GM04503 (cell line): ENCODE data around the gene STPG1.

Experiments used
- DNase-seq: peaks from one replicate; pipeline ENCODE4 v3.0.0-alpha.2; 2012; ENCODE audit warnings: low read depth

STPG1 gene

DNA sequence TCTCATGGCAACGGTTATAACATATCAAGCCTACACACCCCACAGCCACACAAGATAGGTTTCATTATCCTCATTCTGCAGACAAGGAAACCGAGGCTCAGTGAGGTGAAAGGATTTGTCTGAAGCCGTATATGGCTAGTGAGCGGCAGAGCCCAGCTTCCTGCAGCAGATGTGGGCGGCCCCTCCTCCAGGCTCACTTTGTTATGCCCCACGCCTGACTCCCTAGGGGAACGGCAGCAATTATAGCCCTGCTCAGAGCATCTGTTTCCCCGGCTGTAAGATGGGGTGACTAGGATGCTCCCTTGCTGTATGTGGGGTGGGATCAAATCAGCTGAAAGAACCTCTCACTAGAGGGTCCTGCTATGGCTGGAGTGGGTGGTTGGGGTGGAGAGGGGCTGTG lies 72.3 kb downstream of the STPG1 start:
- no peak for DNase-seq

DNA sequence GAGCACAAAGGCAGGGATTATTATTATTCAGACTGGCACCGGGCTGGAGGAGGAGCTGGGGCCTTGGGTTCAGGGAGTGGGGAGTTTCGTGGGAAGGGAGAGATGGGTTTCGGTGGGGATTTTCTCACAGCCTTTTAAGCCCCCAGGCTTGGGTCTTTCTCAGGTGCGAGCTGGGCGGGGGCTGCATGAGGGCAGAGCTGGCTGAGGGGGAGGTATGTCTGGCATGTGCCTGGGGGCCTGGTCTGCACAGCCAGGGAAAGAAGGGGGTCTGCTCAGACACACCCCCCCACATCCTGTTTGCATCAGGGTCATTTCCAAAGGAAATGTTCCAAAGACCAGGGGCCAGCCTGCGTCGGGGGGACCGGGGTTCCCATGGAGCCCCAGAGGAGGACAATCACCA lies 72.8 kb downstream of the STPG1 start:
- no peak for DNase-seq

DNA sequence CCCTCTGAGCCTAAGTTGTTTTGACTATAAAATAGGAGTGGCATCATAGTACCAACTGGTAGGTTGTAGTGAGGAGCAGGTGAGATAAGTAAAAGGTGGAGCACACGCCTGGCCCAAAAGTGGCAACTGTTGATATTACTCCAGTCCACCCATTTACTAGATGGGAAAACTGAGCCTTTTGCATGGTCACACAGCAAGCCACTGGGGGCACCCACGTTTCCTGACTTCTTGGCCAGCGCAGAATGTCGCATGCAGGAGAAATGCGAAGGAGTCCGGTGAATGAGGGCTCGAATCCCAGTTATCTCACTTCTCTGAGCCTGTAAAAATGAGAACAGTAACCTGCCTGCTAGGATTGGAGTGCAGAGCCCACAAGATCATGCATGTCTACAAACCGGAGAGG lies 73.6 kb downstream of the STPG1 start:
- DNase-seq, result no peak

DNA sequence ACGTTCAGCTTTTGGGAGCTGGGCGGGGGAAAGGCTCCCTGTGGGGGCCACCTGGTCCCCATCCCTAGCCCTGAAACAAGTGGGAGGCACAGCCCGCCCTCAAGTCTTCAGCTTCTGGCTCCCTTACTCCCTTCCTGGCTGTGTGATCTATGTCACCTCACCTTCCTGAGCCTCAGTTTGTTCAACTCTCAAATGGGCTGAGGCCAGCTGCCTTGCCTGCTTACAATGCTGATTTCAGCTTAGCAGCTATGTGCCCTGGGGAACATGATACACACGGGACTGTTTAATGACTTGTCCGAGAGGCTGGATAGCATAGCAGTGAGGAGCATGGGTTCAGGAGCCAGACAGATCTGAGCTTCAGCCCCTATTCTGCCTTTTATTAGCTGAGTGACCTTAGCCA lies 75.1 kb downstream of the STPG1 start:
- no peak for DNase-seq

DNA sequence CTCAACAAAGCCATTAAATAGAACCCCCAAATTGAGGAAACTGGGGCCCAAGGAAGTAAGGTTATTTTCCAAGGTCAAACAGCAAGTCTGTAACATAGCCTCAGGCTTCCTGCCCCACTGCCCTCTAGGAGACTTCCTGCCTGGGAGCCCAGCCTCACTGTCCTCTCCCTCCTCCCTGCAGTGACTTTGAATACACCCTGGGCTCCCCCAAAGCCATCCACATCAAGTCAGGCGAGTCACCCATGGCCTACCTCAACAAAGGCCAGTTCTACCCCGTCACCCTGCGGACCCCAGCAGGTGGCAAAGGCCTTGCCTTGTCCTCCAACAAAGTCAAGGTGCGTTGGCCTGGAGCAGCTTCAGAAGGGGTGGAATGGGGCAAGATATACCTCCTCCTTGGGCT lies 76.1 kb downstream of the STPG1 start:
- DNase-seq, result no peak

DNA sequence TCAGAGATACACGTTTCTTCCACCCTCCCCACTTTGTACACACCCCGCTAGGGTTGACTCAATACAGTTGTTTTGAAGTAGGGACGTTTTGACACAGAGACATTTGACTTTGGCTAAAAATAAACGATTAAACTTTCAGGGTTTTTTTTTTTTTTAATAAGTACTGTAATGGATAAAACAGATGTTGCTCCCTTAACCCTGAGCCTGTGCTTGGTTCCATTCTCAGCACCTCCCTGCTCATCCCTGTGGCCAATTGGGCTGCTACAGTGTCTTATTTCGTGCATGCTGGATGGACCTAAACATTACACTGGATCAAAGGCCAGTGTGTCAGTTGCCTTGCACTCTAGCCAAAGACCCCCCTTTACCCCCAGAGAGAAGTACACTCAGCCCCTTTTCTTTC lies 77.5 kb downstream of the STPG1 start:
- no peak for DNase-seq

DNA sequence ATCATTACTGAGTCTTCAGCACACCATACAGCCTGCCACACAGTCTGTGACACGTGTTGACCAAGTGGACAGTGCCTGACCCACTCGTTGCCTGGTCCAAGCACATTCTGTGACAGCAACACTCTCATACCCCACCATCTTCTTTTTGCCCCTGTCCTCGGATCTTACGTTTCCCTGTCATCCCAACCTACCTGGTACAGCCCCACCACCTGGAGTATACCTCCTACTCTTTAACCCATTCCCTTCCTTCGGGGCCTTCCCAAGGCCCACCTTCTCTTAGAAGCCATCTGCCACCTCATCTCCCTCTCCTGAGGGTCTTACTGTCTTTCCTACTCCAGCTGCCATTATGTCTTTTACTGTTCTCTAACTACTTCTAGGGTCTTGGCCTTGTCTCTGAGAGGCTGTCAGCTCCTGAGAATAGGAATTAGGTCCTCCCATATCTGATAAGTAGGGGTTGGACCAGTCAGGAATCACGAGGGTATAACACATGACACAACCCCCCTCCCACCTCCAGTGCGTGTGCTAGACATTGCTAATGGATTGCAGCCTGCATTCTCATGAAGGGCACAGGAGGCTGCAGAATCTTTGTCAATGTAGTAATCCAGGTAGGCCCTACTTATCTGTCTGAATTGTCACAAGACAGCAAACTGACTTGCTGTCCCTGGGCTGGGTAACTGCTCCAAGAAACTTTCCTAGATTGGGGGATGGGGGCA lies 81.5 kb downstream of the STPG1 start:
- DNase-seq, result no peak

DNA sequence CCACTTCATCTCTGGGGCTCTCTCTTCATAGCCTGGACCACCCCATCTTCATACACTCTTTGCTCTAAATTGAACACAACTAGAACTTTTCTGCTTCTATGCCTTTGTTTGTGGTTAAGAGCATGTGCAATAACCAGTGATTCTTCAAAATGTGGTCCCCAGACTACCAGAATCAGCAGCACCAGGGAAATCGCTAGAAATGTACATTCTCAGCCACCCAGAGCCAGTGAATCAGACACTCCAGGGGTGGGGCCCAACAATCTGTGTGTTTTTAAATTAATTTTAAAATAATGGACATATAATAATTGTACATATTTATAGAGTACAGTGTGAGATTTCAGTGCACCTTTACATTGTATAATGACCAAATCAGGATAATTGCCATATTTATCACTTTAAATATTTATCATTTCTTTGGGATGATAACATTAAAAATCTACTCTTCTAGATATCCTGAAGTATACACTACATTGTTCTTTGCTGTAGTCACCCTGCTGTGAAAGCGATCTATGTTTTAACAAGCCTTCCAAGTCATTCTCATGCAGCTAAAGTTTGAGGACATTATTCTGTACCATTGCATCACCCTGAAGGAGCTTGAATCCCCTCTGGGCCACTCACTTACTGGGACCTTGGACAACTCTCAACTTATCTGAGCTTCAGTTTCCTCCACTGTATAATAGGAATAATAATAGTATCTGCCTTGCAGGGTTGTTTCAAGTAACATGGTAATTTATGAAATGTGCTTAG lies 83.6 kb downstream of the STPG1 start:
- no peak for DNase-seq

DNA sequence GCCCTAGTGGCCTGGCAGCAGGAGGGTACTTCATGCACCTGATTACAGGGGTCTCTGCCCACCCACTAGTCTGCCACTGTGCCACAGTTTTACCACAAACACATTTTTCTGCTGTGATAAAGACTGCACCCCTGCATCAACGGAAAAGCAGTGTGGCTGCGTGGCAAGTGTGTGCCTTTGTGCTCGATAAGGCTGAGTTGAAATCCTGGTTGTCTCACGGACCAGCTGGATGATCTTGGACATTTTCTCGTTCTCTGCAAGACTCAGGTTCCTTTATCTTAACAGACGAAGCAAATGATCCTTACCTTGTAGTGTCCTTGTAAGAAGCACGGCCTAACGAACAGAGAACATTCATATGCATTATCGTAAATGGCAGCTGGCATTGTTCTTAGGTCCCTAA lies 84.3 kb downstream of the STPG1 start:
- DNase-seq, result no peak

DNA sequence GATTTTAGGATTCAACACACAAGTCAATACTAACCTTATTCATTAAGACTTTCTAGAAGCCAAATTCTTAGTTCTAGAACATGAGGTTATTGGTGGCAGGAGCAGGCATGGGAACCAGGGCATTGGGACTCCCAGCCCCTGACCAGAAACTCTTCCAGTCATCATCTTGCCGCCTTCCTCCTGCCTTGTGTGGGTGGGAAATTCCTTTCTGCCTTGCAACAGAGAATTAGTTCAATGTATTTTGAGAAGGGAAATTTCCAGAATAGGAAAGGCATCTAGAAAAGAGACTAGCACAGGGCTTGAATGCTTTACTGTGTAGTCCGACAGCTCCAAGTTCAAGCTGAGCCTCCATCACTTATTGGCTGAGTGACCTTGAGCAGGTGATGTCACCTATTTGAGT lies 85.7 kb downstream of the STPG1 start:
- DNase-seq, result no peak

DNA sequence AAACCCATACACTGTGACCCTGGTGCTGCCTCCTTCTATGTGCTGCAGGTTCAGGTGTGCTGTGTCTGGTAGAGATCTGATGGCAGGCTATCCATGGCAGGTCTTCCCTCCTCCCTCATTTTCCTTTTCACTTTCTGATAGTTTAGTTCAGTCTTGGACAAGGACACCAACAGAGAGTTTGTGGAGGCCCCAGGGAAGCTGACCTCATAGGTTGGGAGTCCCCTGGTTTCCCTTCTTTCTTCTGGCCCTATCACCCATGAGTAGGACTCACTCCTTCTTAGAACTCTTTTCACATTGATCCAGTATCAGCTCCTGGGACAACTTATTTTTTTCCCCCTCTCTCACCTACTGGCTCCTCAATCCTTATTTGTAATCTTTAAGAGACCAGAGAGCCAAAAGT lies 86.1 kb downstream of the STPG1 start:
- no peak for DNase-seq

DNA sequence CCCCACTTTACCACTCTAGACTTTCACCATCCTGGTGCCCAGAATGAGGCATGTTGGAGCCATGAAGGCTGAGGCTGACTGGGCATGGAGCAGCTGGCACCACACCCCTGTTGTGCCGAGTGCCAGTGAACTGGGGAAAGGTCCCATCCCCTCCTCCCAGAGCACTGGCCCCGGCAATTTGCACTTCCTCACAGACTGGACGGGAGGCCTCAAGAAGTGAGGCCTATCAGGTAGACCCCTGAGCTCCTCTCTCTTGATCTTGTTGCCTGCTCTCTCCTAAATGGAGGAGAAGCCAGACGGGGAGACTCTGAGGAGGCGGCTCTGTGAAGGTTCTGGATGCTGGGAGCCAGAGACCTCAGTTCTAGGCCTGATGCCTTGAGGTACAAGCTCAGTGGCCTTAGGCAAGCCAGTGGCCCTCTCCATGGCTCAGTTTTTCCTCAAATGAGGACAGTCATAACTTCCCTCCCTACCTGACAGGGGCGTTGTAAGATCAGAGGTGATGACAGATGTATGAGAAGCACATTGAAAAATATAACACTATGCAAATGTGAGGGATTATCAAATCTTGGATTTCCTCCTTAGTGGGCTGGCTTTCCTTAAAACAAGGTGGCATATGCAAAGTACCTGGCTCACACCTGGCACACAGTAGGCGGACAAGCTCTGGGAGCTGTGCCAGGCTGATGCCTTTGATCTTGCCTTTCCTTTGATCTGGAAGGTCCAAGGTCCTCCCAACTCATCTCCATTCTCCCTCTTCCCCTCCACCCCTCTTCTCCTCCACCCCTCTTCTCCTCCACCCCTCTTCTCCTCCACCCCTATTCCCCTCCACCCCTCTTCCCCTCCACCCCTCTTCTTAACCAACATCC lies 87.8 kb downstream of the STPG1 start:
- no peak for DNase-seq

DNA sequence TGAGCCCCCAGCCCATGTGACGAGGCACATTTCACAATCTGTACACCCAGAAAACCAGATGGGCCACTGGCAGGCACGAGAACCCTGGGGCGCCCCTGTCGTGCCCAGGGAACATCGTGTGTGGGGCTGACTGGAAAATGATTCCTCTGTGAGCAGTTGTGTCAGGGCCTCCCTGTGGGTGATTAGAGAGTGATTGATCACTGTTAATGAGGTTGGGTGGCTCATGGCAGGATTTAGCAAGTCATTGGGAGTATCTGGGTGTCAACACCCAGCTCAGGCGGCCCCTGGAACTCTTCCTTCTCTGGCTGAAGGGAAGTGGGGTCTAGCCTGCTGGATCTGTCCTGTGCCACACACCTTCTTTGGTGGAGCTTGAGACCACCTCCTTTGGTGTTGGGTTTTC lies 88.7 kb downstream of the STPG1 start:
- DNase-seq, result no peak

DNA sequence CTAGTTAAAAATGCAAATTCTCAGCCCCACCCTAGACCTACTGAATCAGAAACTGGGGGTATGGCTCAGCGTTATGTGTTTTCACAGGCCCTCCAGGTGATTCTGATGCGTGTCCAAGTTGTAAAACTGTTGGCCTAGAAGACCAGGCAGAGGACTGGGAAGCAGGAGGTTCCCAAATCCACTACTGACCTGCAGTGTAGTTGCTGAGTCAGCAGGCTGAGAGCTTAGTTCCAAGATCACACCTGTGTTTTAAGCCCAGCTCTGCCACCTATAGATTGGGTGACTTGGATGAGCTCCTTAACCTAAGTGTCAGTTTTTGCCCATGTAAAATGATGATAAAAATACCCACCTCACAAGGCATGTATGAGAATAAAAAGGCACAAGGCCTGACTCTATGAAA lies 90.3 kb downstream of the STPG1 start:
- no peak for DNase-seq

DNA sequence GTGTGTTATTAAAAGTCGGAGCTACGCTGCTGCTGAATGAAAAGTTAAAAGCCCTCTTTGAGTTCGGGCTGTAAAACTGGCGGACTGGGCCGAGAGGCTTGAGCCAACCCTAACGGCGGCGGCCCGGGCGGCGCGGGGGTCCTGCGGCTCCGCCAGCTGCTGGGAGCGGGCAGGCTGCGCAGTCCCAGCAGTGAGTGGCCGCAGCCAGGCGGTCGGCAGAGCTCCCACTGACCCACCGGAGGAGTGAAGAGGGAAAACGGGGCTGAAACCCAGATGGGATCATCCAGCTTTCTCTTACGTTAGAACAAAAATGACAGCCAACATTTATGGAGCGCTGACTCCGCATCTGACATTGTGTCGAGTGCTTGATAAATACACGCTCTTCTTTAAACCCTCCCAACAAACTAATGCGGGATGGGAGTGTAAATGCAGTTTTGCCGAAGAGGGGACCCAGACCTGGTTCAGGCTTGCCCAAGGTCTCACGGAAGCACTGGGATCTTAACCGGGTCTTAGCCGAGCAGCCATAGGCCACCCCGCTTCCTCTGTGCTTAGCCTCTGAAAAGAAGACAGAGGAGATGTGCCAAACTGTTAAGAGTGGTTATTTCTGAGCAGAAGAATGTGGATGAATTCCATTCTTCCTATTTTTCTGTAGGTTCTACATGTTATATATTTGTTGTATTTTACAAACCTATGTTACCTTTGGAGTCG lies 91.0 kb downstream of the STPG1 start:
- no peak for DNase-seq

DNA sequence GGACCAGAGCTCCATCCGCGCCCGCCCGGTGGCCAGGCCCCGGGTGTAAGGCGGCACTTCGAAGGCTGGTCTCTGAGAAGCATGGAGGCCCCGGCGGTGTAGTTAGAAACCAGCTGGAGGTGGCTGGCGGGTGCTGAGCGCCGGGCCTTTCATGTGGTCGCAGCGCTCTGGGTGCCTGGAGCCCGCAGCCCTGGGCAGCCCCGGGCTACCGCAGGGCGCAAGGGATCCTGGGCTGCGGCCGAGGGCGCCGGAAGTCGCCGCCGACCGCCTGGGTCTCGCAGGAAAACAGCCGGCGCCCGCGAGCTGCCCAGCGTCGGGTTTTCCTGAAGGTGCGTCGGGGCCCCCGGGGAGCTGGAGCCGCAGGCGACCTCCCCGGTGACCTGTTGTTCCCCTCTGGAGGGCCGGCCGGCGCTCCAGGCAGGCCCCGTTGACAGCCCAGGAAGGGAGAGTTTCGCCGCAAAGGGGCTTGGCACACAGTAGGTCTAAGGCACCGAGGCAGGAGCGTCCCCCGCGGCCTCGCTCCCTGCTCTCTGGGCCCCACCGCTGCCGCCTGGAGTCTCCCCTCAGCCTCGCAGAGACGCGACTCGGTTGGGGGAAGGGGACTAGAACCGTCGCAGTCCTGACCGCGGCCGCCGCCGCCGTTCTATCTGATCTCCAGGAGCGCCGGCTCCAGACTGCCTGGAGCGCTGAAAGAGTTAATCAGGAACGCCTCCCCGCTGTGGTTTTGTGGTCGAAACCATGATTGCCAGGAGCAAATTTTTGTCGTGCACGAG lies 91.7 kb downstream of the STPG1 start:
- peak; percentile 34 for DNase-seq

DNA sequence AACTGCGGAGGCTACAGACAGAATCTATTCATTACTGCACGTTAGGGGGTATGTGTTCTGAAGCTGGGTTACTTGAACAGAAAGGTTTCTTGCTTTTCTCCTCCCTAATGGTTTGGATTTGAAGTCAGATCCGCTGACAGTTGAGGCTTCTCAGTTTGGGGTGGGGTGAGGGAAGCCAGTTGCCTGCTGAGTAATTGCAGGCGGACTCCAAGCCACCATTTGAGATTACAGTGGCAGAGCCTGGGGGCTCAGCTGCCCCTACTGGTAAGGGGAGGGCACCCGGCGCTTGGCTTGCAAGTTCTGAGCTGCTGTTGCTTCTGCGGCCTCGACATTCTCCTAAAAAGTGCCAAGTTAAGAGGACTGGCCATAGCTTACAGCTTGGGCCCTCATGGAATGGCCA lies 92.5 kb downstream of the STPG1 start:
- no peak for DNase-seq

DNA sequence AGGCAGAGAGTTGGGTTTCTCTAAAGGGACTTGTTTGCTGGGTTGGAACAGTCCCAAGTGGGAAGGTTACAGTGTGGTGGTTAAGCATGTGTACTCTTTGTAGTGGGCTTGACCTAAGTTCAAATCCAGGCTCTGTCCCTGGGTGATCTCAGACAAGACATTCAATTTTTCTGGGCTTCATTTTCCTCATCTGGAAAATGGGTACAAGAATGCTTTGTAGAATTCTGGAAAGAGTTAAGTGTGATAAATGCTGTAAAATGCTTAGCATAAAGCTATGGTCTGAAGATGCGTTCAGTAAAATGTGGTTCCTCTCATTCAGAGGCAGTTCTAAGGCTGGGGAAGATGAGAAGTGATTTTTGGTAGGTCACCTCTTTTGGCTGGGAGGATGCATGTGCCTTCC lies 93.6 kb downstream of the STPG1 start:
- no peak for DNase-seq

DNA sequence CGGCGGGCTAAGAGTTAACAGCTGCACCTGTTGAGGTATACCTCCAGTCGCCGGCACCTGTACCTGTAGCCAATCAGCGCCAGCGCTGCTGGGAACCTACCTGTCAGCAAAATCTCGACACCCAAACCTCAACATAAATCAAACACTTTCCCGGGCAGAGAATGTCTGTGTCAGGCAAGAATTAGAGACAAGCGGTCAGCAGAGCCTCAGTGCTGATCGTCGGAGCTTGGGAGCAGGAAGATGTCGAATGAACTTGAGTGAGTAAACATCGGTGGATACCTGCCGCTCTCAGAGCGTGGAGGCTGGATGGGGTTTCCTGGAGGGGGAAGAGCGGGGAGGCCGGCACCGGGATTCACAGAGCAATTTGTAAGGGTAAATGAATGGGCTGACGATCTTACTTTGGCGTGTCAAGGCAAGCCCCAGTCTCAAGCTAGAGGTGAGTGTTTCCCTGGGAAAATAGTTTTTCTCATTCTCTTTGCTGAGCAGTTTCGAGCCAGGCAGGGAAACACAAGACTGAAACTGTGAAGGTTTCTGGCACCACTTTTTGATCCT lies 94.2 kb downstream of the STPG1 start, which contains the start of gene GRHL3:
TSS of gene GRHL3 (plus strand) at position 46 of the 552 bp plus-strand sequence. CDS start at position 241, 195 bp downstream.
- no peak for DNase-seq

DNA sequence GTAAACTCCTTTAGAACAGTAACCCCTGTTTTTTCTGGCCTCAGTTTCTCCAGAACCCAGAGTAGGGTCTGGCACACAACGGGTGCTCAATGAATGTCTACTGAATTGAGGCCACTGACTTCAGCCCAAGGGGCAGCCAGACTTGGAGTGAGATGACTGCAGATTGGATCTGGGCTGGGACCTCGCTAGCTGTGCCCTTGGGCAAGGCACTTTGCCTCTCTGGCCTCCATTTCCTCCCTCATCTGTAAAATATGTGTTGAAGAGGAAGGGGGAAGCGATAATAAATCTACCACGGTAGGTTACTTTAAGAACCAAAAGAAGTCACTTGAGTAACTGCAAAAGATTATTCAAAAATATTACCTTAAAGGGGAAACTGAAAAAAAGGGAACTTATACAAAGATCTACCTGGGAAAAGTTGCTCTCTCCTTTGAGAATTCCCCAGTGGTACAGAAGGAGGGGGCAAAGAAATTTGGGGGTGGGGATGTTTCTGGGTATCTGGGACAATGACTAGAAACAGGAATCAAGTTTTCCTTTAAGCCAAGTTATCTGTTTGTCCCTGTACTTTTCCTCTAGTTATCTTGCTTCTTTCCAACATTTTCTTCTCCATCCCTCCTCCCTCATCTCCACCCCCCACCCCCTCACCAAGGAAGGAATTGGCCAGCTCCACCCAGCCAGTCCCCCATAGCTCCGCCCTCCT lies 94.8 kb downstream of the STPG1 start:
- DNase-seq, result no peak
